ENCODE data around the gene NAA10. TPM values are rescaled to one million over a fixed set of nuclear protein-coding genes. Genes with fewer than 3 reads are reported as not detected.
A peak's percentile ranks its signal among the peaks of the same experiment; 100 is the strongest.

Gene NAA10
- total and polyA plus RNA-seq, 2 of the 13 experiments (the other 11 are each of a cell fraction or from before 2014, with no cell fraction given): 49.2 to 51.7 TPM

DNA sequence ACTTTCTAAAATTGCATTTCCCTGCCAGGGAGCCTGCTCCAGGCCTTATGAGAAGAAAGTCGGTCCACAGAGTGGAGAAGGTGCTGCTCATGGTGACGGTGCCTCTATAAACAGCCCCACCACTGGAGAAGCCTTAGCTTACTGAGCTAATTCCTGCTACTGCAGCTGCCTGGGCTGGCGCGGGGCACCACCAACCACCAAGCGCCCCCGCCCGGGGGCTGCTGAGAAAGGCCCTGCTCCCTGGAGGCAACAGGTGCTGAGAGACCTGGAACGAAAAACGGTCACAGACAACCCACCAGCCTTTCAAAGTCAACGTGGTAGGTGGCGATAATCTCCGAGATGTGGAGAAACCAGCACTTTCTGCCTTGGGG, 33.9 kb upstream of the NAA10 start:
- CTCF ChIA-PET (ENCODE audit: low intra/inter-chr PET ratio, low total read pairs): no interaction called here
- H3K4me3 ChIP-seq (replicated peaks in 1 of 3; ENCODE audit: insufficient read depth in 1 of 3, low read depth in 2 of 3, low read length in 3 of 3): peak overlapping the region in 2 of 3 experiments; percentile 89 to 90; a peak in 5 of 6 replicates

More for the DNA sequence above, 33.9 kb upstream of the NAA10 start:
- TF ChIP-seq TBX2 (CRISPR knock-in tag; IDR thresholded peaks at IDR 0.05; ENCODE audit: borderline replicate concordance) (no peak), PTBP1 (IDR thresholded peaks at IDR 0.05; ENCODE audit: low read depth, low read length, poor library complexity, severe bottlenecking) (no peak), ZSCAN9 (CRISPR knock-in tag; IDR thresholded peaks at IDR 0.05; ENCODE audit: borderline replicate concordance) (no peak)
- TF ChIP-seq, protein P1, sequence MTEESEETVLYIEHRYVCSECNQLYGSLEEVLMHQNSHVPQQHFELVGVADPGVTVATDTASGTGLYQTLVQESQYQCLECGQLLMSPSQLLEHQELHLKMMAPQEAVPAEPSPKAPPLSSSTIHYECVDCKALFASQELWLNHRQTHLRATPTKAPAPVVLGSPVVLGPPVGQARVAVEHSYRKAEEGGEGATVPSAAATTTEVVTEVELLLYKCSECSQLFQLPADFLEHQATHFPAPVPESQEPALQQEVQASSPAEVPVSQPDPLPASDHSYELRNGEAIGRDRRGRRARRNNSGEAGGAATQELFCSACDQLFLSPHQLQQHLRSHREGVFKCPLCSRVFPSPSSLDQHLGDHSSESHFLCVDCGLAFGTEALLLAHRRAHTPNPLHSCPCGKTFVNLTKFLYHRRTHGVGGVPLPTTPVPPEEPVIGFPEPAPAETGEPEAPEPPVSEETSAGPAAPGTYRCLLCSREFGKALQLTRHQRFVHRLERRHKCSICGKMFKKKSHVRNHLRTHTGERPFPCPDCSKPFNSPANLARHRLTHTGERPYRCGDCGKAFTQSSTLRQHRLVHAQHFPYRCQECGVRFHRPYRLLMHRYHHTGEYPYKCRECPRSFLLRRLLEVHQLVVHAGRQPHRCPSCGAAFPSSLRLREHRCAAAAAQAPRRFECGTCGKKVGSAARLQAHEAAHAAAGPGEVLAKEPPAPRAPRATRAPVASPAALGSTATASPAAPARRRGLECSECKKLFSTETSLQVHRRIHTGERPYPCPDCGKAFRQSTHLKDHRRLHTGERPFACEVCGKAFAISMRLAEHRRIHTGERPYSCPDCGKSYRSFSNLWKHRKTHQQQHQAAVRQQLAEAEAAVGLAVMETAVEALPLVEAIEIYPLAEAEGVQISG (CRISPR knock-in tag; IDR thresholded peaks at IDR 0.05): no peak
- TF ChIP-seq, protein P2, sequence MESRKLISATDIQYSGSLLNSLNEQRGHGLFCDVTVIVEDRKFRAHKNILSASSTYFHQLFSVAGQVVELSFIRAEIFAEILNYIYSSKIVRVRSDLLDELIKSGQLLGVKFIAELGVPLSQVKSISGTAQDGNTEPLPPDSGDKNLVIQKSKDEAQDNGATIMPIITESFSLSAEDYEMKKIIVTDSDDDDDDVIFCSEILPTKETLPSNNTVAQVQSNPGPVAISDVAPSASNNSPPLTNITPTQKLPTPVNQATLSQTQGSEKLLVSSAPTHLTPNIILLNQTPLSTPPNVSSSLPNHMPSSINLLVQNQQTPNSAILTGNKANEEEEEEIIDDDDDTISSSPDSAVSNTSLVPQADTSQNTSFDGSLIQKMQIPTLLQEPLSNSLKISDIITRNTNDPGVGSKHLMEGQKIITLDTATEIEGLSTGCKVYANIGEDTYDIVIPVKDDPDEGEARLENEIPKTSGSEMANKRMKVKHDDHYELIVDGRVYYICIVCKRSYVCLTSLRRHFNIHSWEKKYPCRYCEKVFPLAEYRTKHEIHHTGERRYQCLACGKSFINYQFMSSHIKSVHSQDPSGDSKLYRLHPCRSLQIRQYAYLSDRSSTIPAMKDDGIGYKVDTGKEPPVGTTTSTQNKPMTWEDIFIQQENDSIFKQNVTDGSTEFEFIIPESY (CRISPR knock-in tag; IDR thresholded peaks at IDR 0.05): no peak
- no CpG with 5 or more reads among the region's 12 CpGs for WGBS (ENCODE audit: low lambda C conversion rate)
- H4K20me1 ChIP-seq (ENCODE audit: insufficient read depth, low read length): peaks cover 45% of the 10 kb centered on the region
- H3K36me3 ChIP-seq (replicated peaks in 1 of 2; ENCODE audit: control insufficient read depth in 1 of 2, insufficient read depth in 2 of 2, low read length in 2 of 2): peaks cover 3 to 25% of the 10 kb centered on the region in 2 experiments; a peak in 4 of 5 replicates
- in situ Hi-C loops (cut with HindIII; ENCODE audit: extremely low pct_ligation_motif_present, low pct_unique_long_range_greater_than_20kb): no loop called here
- peak overlapping the region; percentile 88 for H3K4me2 ChIP-seq (ENCODE audit: low read depth, low read length)
- FAIRE-seq (no peak), DNase-seq (ENCODE audit: low spot score) (no peak), ATAC-seq (no peak)
- peaks cover 70% of the 10 kb centered on the region for H3K79me2 ChIP-seq (ENCODE audit: insufficient read depth, low read length)
- no peak overlapping the region for H3K27ac ChIP-seq (ENCODE audit: extremely low read length, insufficient read depth, low read length)
- no TSS peak for BruUV-seq (replicated peaks)
- H3K4me1 ChIP-seq (ENCODE audit: insufficient read depth, low read length): peaks cover 42% of the 10 kb centered on the region
- H3K9me3 ChIP-seq (ENCODE audit: low read length): no peaks in the 10 kb centered on the region
- no peaks in the 10 kb centered on the region; a peak in 1 of 5 replicates for H3K27me3 ChIP-seq (ENCODE audit: control insufficient read depth in 1 of 2, insufficient read depth in 2 of 2, low read length in 2 of 2)
- intact Hi-C loops (cut with micrococcal nuclease; ENCODE audit: unreplicated experiment): no loop called here
- H2AFZ ChIP-seq (ENCODE audit: low read length): no peak overlapping the region
- POLR2A ChIA-PET: interaction anchor here (1.5 to 3.1 kb wide), 3 partner anchors 22 to 44 kb away, joined by 4 to 14 read pairs (median 5); no protein-coding TSS in a partner anchor
- 0 out of 2 replicates have a peak overlapping the region, but pooled peaks have one; percentile 67 for H3K9ac ChIP-seq (ENCODE audit: insufficient read depth, low read depth, low read length)
